GM12873 (cell line): ENCODE measurements around the gene ZMYND11.

Source experiments
- TF ChIP-seq, protein P1 (sequence below): IDR thresholded peaks from 2 replicates; pipeline ENCODE4 v1.5.1; 2012; ENCODE audit warnings: low read depth, mild to moderate bottlenecking, moderate library complexity, low read length, control low read depth; ENCODE audit not compliant: insufficient read depth; ENCODE audit errors: missing control alignments

ZMYND11 gene

DNA sequence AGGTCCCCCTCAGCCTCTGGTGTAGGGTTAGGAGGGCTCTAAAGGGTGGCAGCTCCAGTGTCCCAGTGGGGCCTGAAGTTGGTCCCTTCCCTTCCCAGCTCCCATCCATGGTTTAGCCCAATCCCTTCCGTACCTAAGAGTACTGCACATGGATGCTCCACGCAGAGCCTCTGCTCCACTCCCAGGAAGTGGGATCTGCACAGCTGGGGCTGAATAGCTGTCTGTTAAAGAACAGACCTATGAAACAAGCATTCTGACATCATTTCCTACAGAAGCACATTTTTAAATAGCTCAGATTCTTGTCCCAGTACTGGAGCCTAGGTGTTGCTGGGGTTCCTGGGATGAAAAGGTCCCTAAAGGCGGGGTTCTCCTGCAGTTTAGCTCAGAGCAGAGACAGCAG, 135.9 kb downstream of the ZMYND11 start:
- TF ChIP-seq, protein P1, sequence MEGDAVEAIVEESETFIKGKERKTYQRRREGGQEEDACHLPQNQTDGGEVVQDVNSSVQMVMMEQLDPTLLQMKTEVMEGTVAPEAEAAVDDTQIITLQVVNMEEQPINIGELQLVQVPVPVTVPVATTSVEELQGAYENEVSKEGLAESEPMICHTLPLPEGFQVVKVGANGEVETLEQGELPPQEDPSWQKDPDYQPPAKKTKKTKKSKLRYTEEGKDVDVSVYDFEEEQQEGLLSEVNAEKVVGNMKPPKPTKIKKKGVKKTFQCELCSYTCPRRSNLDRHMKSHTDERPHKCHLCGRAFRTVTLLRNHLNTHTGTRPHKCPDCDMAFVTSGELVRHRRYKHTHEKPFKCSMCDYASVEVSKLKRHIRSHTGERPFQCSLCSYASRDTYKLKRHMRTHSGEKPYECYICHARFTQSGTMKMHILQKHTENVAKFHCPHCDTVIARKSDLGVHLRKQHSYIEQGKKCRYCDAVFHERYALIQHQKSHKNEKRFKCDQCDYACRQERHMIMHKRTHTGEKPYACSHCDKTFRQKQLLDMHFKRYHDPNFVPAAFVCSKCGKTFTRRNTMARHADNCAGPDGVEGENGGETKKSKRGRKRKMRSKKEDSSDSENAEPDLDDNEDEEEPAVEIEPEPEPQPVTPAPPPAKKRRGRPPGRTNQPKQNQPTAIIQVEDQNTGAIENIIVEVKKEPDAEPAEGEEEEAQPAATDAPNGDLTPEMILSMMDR = no peak

DNA sequence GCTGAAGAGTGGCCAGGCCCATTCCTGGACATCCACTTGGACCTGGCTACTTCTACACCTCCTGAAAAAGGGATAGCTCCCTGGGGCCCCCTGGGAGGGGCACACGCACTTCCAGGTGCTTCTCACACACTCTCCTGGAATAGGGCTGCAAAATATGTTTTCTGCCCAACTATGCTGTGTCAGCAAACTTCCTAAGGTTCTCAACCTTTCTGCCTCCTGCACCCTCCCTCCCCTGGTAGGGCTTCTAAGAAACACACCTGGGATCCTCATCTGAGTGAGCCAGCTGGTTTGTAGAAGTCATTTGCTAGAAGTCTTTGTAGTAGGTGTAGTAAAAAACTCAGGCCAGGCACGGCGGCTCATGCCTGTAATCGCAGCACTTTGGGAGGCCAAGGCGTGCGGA, 136.5 kb downstream of the ZMYND11 start:
- TF ChIP-seq, protein P1 = no peak

DNA sequence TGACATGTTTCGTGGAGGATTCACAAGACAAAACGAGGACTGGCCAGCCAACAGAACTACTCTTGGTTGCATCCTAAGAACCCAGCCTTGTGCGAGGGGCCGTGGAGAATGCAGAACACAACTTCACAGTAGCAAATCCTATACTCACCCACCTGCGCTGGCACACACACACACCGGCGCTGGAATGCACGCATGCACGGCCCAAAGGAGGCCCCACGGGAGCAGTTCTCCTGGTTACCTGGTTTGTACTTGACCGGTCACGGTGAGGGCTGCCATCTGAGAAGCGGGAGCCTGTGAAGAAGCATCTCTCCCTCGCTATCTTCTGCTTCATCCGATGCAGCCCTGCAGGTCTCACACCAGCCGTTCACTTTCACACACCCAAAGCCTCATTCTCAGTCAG, 137.8 kb downstream of the ZMYND11 start:
- TF ChIP-seq, protein P1 = no peak

DNA sequence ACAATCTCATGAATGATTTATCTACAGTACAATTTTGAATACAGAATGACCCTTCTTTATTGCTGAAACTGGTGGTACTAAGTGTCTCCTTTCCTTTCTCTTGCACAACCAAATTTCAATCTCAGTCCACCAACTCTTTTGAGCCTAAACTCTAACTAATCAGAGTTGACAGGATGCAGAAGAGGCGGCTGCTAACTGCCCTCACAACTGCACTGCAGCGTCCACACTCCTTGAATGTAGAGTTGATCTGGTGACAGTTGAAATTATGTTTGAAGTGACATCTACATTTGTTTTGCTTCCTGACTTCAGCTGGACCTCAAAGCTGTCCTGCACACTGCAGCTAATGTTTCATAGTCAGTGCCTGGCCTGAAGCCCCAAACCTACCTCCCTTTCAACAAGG, 139.6 kb downstream of the ZMYND11 start:
- TF ChIP-seq, protein P1 = no peak

DNA sequence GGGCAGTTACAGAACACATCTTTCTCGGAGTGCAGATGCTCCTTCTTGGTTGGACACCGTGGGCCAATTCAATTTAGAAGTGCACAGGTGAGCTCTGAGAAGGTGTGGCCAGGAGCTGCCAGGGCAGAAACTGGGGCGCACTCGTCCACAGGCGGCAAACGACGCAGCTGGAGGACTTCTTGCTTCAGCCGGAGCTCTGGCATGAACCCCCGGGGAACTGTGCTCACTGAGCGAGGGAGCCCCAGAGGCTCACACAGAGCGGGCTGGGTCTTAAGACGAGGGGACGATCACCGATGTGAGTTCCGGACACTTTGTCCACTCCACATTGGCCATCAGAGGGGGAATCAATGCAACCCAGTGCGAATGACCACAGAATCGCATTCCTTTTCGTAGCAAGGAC, 140.4 kb downstream of the ZMYND11 start:
- TF ChIP-seq, protein P1 = no peak

DNA sequence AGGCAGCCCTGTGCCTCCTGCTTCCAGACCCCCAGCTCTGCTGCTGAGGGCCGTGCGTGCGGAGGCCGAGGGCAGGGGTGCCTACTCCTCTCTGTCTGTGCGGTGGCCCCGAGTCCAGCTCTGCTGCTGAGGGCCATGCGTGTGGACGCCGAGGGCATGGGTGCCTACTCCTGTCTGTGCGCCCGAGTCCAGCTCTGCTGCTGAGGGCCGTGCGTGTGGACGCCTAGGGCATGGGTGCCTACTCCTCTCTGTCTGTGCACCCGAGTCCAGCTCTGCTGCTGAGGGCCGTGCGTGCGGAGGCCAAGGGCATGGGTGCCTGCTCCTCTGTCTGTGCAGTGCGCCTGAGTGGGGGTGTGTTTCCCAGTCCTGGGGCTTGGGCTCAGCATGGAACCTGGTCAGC, 142.7 kb downstream of the ZMYND11 start:
- TF ChIP-seq, protein P1 = no peak

DNA sequence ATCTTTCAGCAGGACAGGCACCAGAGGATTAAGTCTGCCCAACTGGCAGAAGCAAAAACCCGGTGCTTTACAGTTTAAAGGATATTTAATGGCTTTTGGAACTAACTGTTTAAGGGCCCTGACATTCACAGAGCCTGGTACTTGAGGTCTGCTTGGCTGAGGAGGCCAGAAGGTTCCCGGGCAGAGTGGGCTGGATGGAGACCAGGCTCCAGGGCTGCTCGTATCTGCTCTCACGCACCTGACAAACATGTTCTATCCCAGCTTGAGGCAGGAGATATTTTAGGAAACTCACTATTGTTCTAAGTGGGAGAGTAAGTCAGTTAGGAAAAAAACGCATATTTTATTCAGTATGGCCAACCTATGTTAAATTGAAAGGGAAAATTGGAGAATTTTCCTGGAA, 143.5 kb downstream of the ZMYND11 start:
- TF ChIP-seq, protein P1 = no peak
